D721Med (cell line): ENCODE data around the gene ZNF750.

Source experiments
- DNase-seq: peaks from one replicate; pipeline ENCODE4 v3.0.0; 2011; ENCODE audit warnings: low spot score; ENCODE audit not compliant: insufficient read length
- FAIRE-seq: peaks from 2 replicates; lab custom pipeline; 2011; peaks lifted over from hg19 to GRCh38; lab: Jason Lieb, UNC
- CTCF ChIP-seq: IDR thresholded peaks from 2 replicates; pipeline ENCODE4 v1.5.1; 2012; ENCODE audit warnings: mild to moderate bottlenecking, control low read depth; ENCODE audit not compliant: insufficient read depth; ENCODE audit errors: missing control alignments

The ZNF750 gene

GRCh38 chr17:82882715-82883418 lies 43.0 kb upstream of the ZNF750 start:
- TF ChIP-seq CTCF = no peak
- FAIRE-seq (no peak), DNase-seq (no peak)

- FAIRE-seq (no peak), DNase-seq (no peak)
- TF ChIP-seq CTCF = no peak
Measured at GRCh38 chr17:82881900-82882714, 42.3 kb upstream of the ZNF750 start.

- no peak for FAIRE-seq
- no peak for TF ChIP-seq CTCF
- DNase-seq = no peak
Measured at GRCh38 chr17:82881324-82881823, 41.6 kb upstream of the ZNF750 start.

GRCh38 chr17:82880620-82881323 lies 41.0 kb upstream of the ZNF750 start:
- no peak for FAIRE-seq
- DNase-seq = no peak
- no peak for TF ChIP-seq CTCF

- no peak for TF ChIP-seq CTCF
- no peak for DNase-seq
- FAIRE-seq = no peak
Measured at GRCh38 chr17:82879241-82879640, 39.4 kb upstream of the ZNF750 start.

GRCh38 chr17:82878527-82878926 lies 38.7 kb upstream of the ZNF750 start:
- TF ChIP-seq CTCF = no peak
- DNase-seq (no peak), FAIRE-seq (no peak)
